Measurements from ENCODE around the gene TMEM209.

Gene TMEM209

GRCh38 chr7:130213828-130214227 is 8.6 kb upstream of the TMEM209 start:
- H3K36me3 ChIP-seq: no peaks in the 10 kb centered on the region
- no peak overlapping the region for H3K4me3 ChIP-seq
- DNase-seq: no peak
- intact Hi-C loops (cut with DNase I; ENCODE audit: low total_unique reads): no loop called here
- TF ChIP-seq, protein P1, sequence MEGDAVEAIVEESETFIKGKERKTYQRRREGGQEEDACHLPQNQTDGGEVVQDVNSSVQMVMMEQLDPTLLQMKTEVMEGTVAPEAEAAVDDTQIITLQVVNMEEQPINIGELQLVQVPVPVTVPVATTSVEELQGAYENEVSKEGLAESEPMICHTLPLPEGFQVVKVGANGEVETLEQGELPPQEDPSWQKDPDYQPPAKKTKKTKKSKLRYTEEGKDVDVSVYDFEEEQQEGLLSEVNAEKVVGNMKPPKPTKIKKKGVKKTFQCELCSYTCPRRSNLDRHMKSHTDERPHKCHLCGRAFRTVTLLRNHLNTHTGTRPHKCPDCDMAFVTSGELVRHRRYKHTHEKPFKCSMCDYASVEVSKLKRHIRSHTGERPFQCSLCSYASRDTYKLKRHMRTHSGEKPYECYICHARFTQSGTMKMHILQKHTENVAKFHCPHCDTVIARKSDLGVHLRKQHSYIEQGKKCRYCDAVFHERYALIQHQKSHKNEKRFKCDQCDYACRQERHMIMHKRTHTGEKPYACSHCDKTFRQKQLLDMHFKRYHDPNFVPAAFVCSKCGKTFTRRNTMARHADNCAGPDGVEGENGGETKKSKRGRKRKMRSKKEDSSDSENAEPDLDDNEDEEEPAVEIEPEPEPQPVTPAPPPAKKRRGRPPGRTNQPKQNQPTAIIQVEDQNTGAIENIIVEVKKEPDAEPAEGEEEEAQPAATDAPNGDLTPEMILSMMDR (IDR thresholded peaks at IDR 0.05): no peak
- H3K9me3 ChIP-seq: no peaks in the 10 kb centered on the region
- no peak overlapping the region for H3K27ac ChIP-seq
- no peaks in the 10 kb centered on the region for H3K4me1 ChIP-seq
- no peaks in the 10 kb centered on the region for H3K27me3 ChIP-seq

- no peak overlapping the region for H3K4me3 ChIP-seq
- TF ChIP-seq, protein P1 (IDR thresholded peaks at IDR 0.05): no peak
- no peak for DNase-seq
- peaks cover 0 to 3% (median 0%) of the 10 kb centered on the region in 4 donors for H3K4me1 ChIP-seq
- H3K27me3 ChIP-seq: no peaks in the 10 kb centered on the region
- H3K27ac ChIP-seq: no peak overlapping the region
- no peaks in the 10 kb centered on the region for H3K36me3 ChIP-seq
- no peaks in the 10 kb centered on the region for H3K9me3 ChIP-seq
- intact Hi-C loops (cut with DNase I; ENCODE audit: low total_unique reads): no loop called here
These were observed 5.2 kb upstream of the TMEM209 start for GRCh38 chr7:130210181-130210935.

DNA sequence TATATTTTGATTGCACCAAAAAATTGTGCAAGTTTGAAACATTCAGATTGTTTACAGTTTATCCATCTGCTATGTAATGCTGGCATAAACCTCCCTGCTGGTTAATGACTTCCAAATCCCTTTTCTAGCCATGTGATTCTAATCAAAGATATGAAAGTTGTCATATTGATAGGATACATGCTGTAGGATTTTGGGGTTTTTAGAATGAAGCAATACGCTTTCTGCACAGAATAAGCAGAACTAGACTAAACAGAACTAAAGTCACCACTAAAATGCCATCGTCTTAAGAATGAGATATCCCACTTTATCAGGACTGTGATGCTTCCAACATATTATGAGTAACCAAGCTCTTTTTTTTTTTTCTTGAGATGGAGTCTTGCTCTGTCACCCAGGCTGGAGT is 3.3 kb upstream of the TMEM209 start:
- no peaks in the 10 kb centered on the region for H3K27me3 ChIP-seq
- no peaks in the 10 kb centered on the region for H3K9me3 ChIP-seq
- DNase-seq: no peak
- H3K4me1 ChIP-seq: peaks cover 0 to 7% (median 2%) of the 10 kb centered on the region in 4 donors
- H3K36me3 ChIP-seq: peaks cover 0 to under 1% (median 0%) of the 10 kb centered on the region in 3 donors
- intact Hi-C loops (cut with DNase I; ENCODE audit: low total_unique reads): no loop called here
- H3K4me3 ChIP-seq: no peak overlapping the region
- TF ChIP-seq, protein P1 (IDR thresholded peaks at IDR 0.05): no peak
- H3K27ac ChIP-seq: no peak overlapping the region

DNA sequence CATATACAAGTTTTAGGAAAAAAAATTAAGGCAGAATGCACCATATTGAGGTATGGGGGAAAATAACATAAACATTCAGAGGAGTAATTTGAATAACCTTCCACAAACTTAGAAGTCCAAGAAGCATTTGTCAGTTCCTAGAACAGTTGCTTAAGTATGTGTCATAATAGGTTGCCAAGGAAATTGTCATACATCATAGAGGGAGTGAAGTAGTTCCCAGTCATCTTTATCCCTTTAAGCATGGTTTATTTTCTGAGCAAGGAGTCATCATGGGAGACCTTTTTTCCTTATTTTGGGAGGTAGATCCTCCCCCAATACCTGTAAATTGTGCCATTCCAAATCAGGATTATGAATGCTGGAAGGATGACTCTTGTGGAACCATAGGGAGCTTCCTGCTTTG is 2.4 kb upstream of the TMEM209 start, which contains the start of gene SSMEM1:
Gene SSMEM1, plus strand, starts transcription at position 219 of the 400 bp plus-strand sequence. Its CDS starts 51 bp downstream, at position 270.
- H3K27ac ChIP-seq: no peak within 1 kb of the TSS
- no peaks in the 10 kb centered on the region for H3K9me3 ChIP-seq
- no peak within 1 kb of the TSS for H3K4me3 ChIP-seq
- intact Hi-C loops (cut with DNase I; ENCODE audit: low total_unique reads): no loop called here
- peaks cover 1 to 9% (median 2%) of the 10 kb centered on the region in 3 donors for H3K36me3 ChIP-seq
- no peaks in the 10 kb centered on the region for H3K27me3 ChIP-seq
- DNase-seq: no peak
- peaks cover 0 to 7% (median 2%) of the 10 kb centered on the region in 4 donors for H3K4me1 ChIP-seq
- TF ChIP-seq, protein P1 (IDR thresholded peaks at IDR 0.05): no peak

DNA sequence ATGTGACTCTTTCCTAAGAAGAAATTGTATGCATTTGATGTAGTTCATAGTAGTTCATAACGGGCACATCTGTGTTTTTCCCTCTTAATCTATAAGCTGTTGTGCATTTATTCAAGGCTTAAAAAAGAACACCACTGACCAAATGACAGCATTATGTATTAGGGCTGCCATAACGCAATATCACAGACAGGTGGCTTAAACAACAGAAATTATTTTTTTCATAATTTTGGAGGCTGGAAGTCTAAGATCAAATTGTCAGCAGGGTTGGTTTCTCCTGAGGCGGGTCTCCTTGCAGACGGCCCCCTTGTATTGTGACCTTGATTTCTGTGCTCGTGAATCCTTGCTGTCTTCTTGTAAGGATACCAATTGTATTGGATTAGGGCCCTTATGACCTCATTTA is 1.8 kb upstream of the TMEM209 start:
- TF ChIP-seq, protein P1 (IDR thresholded peaks at IDR 0.05): no peak
- no peak for DNase-seq
- peaks cover 0 to 7% (median 2%) of the 10 kb centered on the region in 4 donors for H3K4me1 ChIP-seq
- intact Hi-C loops (cut with DNase I; ENCODE audit: low total_unique reads): no loop called here
- no peaks in the 10 kb centered on the region for H3K27me3 ChIP-seq
- no peak overlapping the region for H3K4me3 ChIP-seq
- H3K36me3 ChIP-seq: peaks cover 6 to 14% (median 8%) of the 10 kb centered on the region in 3 donors
- no peaks in the 10 kb centered on the region for H3K9me3 ChIP-seq
- H3K27ac ChIP-seq: no peak overlapping the region
